Measurements from ENCODE around the gene SCYL1.

- TF ChIP-seq CTCF (IDR thresholded peaks at IDR 0.05): no peak
- TF ChIP-seq POLR2A (IDR thresholded peaks at IDR 0.05): no peak
Measured at GRCh38 chr11:65548395-65548794, 23.5 kb downstream of the SCYL1 start.
